Measurements from ENCODE around the gene ASAP3.
"Not testable (repeated sequence)": the region's sequence is repeated elsewhere in the genome, so short reads cannot be mapped to it uniquely, and the experiment has no call there.

The ASAP3 gene

DNA sequence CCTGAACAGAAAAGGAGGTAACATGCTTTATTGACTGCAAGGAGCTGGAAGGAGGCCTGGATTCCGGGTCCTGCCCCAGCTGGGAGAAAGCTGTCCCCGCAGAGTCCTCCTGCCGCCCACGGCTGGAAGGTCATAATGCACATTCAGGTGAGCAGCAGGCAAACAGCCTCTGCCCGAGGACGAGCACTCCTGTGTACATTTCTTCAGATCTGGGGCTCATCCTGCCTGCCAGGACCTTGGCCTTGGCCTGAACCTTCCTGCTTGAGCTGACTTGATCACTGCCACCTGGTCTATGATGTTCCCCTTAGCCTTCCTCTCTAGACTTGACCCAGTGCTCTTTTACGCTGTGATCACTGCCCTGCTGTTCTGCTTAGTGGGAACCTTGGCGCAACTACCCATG, 96.5 kb downstream of the ASAP3 start:
- H3K9ac ChIP-seq (ENCODE audit: low read depth, low read length): no peak overlapping the region
- no peaks in the 10 kb centered on the region for H3K9me3 ChIP-seq (ENCODE audit: insufficient read depth, low read depth, low read length)
- H3K4me3 ChIP-seq (ENCODE audit: low read length): no peak overlapping the region
- no peak overlapping the region for H3K27ac ChIP-seq (ENCODE audit: low read depth, low read length)
- peaks cover 93% of the 10 kb centered on the region for H3K27me3 ChIP-seq (ENCODE audit: insufficient read depth, low read length)
- H3K36me3 ChIP-seq (ENCODE audit: insufficient read depth, low read length): no peaks in the 10 kb centered on the region
- no peaks in the 10 kb centered on the region for H3K4me1 ChIP-seq (ENCODE audit: insufficient read depth, low read length)
- WGBS: 91% methylated on average over 8 of the region's 8 CpGs

- Histone ChIP-seq H3K4me3 (ENCODE audit: low read length) (no peak overlapping the region), H3K36me3 (ENCODE audit: insufficient read depth, low read length) (no peaks in the 10 kb centered on the region), H3K9ac (ENCODE audit: low read depth, low read length) (no peak overlapping the region), H3K9me3 (ENCODE audit: insufficient read depth, low read depth, low read length) (no peaks in the 10 kb centered on the region), H3K27me3 (ENCODE audit: insufficient read depth, low read length) (peaks cover 93% of the 10 kb centered on the region), H3K27ac (ENCODE audit: low read depth, low read length) (no peak overlapping the region), H3K4me1 (ENCODE audit: insufficient read depth, low read length) (no peaks in the 10 kb centered on the region)
- WGBS: 90% methylated on average over 14 of the region's 14 CpGs
Observed at GRCh38 chr1:23385119-23385621, 98.8 kb downstream of the ASAP3 start.

GRCh38 chr1:23384312-23385058, 99.5 kb downstream of the ASAP3 start:
- whole genome bisulfite sequencing: 83% methylated on average over 11 of the region's 11 CpGs
- Histone ChIP-seq H3K9ac (ENCODE audit: low read depth, low read length) (no peak overlapping the region), H3K27ac (ENCODE audit: low read depth, low read length) (no peak overlapping the region), H3K27me3 (ENCODE audit: insufficient read depth, low read length) (peaks cover 93% of the 10 kb centered on the region), H3K36me3 (ENCODE audit: insufficient read depth, low read length) (no peaks in the 10 kb centered on the region), H3K9me3 (ENCODE audit: insufficient read depth, low read depth, low read length) (no peaks in the 10 kb centered on the region), H3K4me1 (ENCODE audit: insufficient read depth, low read length) (no peaks in the 10 kb centered on the region), H3K4me3 (ENCODE audit: low read length) (no peak overlapping the region)

GRCh38 chr1:23383577-23384311, 100.2 kb downstream of the ASAP3 start:
- H3K27ac ChIP-seq (ENCODE audit: low read depth, low read length): no peak overlapping the region
- no peaks in the 10 kb centered on the region for H3K9me3 ChIP-seq (ENCODE audit: insufficient read depth, low read depth, low read length)
- peaks cover 91% of the 10 kb centered on the region for H3K27me3 ChIP-seq (ENCODE audit: insufficient read depth, low read length)
- H3K9ac ChIP-seq (ENCODE audit: low read depth, low read length): no peak overlapping the region
- 88% methylated on average over 8 of the region's 8 CpGs for WGBS
- H3K4me1 ChIP-seq (ENCODE audit: insufficient read depth, low read length): no peaks in the 10 kb centered on the region
- no peak overlapping the region for H3K4me3 ChIP-seq (ENCODE audit: low read length)
- H3K36me3 ChIP-seq (ENCODE audit: insufficient read depth, low read length): no peaks in the 10 kb centered on the region

DNA sequence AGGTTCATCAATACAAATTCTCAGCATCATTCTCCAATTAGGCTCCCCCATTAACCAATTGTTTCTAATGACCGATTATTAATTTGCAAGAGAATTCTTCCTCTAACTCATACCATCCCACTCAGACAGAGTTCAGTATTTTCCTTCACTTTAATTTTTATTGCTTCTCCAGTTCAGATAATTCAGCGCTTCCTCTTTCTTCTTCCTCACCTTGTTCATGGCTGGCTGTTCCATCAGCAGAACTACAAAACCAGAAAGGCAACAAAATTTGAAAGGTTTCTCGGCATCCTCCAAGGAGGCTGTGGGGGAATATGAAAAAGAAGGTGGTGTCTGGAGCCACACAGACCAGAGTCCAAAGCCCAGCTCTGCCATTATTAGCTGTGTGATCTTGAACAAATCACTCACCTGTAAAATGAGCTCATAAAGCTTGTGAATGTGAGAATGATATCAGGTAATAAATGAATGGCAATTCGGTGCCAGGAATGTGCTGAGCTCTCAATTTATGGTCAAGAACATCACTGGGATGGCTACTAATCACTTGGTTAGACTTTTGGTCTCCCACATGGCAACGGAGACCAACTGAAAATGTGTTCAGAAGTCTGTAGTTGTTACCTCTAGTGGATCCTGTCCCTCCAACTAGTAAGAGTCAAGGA, 102.6 kb downstream of the ASAP3 start:
- no peak overlapping the region for H3K9ac ChIP-seq (ENCODE audit: low read depth, low read length)
- H3K4me3 ChIP-seq (ENCODE audit: low read length): no peak overlapping the region
- no peak overlapping the region for H3K27ac ChIP-seq (ENCODE audit: low read depth, low read length)
- no peaks in the 10 kb centered on the region for H3K36me3 ChIP-seq (ENCODE audit: insufficient read depth, low read length)
- H3K27me3 ChIP-seq (ENCODE audit: insufficient read depth, low read length): peaks cover 93% of the 10 kb centered on the region
- 95% methylated on average over 5 of the region's 5 CpGs for WGBS
- H3K4me1 ChIP-seq (ENCODE audit: insufficient read depth, low read length): no peaks in the 10 kb centered on the region
- no peaks in the 10 kb centered on the region for H3K9me3 ChIP-seq (ENCODE audit: insufficient read depth, low read depth, low read length)

DNA sequence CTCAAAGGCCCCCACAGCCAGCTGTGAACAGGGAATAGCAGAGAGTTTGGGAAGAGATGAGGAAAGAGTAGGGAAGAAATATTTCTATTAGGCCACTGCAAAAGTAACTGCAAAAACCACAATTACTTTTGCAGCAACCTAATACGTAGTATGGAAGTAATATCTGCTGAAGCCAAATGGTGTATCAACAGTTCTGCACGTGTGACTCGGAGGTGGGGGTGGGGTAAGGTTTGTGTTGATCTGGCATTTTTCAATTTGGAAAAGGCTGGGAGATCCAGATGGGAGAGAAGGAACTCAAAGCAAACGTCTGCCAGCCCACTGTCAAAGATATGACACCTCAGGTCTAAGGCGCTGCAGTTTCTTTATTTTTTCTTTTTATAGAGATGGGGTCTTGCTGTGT, 103.3 kb downstream of the ASAP3 start:
- Histone ChIP-seq H3K4me3 (ENCODE audit: low read length) (no peak overlapping the region), H3K9ac (ENCODE audit: low read depth, low read length) (no peak overlapping the region), H3K36me3 (ENCODE audit: insufficient read depth, low read length) (no peaks in the 10 kb centered on the region), H3K27me3 (ENCODE audit: insufficient read depth, low read length) (peaks cover 93% of the 10 kb centered on the region), H3K4me1 (ENCODE audit: insufficient read depth, low read length) (no peaks in the 10 kb centered on the region), H3K9me3 (ENCODE audit: insufficient read depth, low read depth, low read length) (no peaks in the 10 kb centered on the region), H3K27ac (ENCODE audit: low read depth, low read length) (no peak overlapping the region)
- 77% methylated on average over 4 of the region's 5 CpGs for WGBS

GRCh38 chr1:23380236-23380635, 103.7 kb downstream of the ASAP3 start:
- H3K27me3 ChIP-seq (ENCODE audit: insufficient read depth, low read length): peaks cover 93% of the 10 kb centered on the region
- H3K9ac ChIP-seq (ENCODE audit: low read depth, low read length); H3K4me3 ChIP-seq (ENCODE audit: low read length); H3K36me3 ChIP-seq (ENCODE audit: insufficient read depth, low read length); H3K9me3 ChIP-seq (ENCODE audit: insufficient read depth, low read depth, low read length); H3K27ac ChIP-seq (ENCODE audit: low read depth, low read length); H3K4me1 ChIP-seq (ENCODE audit: insufficient read depth, low read length): not testable (repeated sequence)
- WGBS: 81% methylated on average over 2 of the region's 4 CpGs

Measured in HUES64 (cell line).